ENCODE results near the gene TMC7.

TMC7 gene

GRCh38 chr16:19094542-19095365 lies 111.0 kb downstream of the TMC7 start:
- TF ChIP-seq CTCF (IDR thresholded peaks at IDR 0.05; ENCODE audit: control insufficient read depth, insufficient read depth, low read depth, low read length, missing control alignments): no peak
- H3K4me3 ChIP-seq (ENCODE audit: control insufficient read depth, low read depth, low read length): no peak overlapping the region
- no peak for DNase-seq (ENCODE audit: low read depth)

DNA sequence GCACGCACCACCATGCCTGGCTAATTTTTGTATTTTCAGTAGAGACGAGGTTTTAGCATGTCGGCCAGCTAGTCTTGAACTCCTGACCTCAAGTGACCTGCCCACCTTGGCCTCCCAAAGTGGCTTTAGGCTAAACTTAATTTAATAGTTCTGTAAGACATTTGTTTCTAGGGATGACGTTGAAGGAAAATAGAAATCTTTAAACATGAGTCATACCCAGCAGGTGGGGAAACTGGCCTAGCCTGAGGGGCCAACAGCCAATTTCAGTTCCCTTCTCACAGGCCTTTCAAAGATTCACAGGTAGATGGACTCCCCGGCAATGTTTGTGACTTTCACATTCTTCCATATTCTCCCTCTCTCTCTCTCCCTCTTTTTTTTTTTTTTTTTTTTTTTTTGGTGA lies 111.9 kb downstream of the TMC7 start:
- H3K4me3 ChIP-seq (ENCODE audit: control insufficient read depth, low read depth, low read length): no peak overlapping the region
- DNase-seq (ENCODE audit: low read depth): no peak
- no peak for TF ChIP-seq CTCF (IDR thresholded peaks at IDR 0.05; ENCODE audit: control insufficient read depth, insufficient read depth, low read depth, low read length, missing control alignments)

- H3K4me3 ChIP-seq (ENCODE audit: control insufficient read depth, low read depth, low read length): no peak overlapping the region
- no peak for TF ChIP-seq CTCF (IDR thresholded peaks at IDR 0.05; ENCODE audit: control insufficient read depth, insufficient read depth, low read depth, low read length, missing control alignments)
- no peak for DNase-seq (ENCODE audit: low read depth)
These were observed 114.4 kb downstream of the TMC7 start for GRCh38 chr16:19098173-19098572.

- no peak for TF ChIP-seq CTCF (IDR thresholded peaks at IDR 0.05; ENCODE audit: control insufficient read depth, insufficient read depth, low read depth, low read length, missing control alignments)
- no peak overlapping the region for H3K4me3 ChIP-seq (ENCODE audit: control insufficient read depth, low read depth, low read length)
- DNase-seq (ENCODE audit: low read depth): no peak
These were observed 118.6 kb downstream of the TMC7 start for GRCh38 chr16:19102187-19102872.

GRCh38 chr16:19104607-19105006 lies 120.9 kb downstream of the TMC7 start:
- DNase-seq (ENCODE audit: low read depth): no peak
- TF ChIP-seq CTCF (IDR thresholded peaks at IDR 0.05; ENCODE audit: control insufficient read depth, insufficient read depth, low read depth, low read length, missing control alignments): no peak
- H3K4me3 ChIP-seq (ENCODE audit: control insufficient read depth, low read depth, low read length): no peak overlapping the region

GRCh38 chr16:19105131-19105530 lies 121.4 kb downstream of the TMC7 start:
- H3K4me3 ChIP-seq (ENCODE audit: control insufficient read depth, low read depth, low read length): no peak overlapping the region
- no peak for TF ChIP-seq CTCF (IDR thresholded peaks at IDR 0.05; ENCODE audit: control insufficient read depth, insufficient read depth, low read depth, low read length, missing control alignments)
- DNase-seq (ENCODE audit: low read depth): no peak

Measured in AG09309 (cell line).